NOMO-1 treated with dmso at 0.1 percent for 144 hours (cell line): ENCODE measurements around the gene NNMT.

Source experiments
- DNase-seq: peaks from one replicate; lab custom pipeline; 2025; ENCODE audit not compliant: unreplicated experiment; lab: John Stamatoyannopoulos, UW

Gene NNMT

DNA sequence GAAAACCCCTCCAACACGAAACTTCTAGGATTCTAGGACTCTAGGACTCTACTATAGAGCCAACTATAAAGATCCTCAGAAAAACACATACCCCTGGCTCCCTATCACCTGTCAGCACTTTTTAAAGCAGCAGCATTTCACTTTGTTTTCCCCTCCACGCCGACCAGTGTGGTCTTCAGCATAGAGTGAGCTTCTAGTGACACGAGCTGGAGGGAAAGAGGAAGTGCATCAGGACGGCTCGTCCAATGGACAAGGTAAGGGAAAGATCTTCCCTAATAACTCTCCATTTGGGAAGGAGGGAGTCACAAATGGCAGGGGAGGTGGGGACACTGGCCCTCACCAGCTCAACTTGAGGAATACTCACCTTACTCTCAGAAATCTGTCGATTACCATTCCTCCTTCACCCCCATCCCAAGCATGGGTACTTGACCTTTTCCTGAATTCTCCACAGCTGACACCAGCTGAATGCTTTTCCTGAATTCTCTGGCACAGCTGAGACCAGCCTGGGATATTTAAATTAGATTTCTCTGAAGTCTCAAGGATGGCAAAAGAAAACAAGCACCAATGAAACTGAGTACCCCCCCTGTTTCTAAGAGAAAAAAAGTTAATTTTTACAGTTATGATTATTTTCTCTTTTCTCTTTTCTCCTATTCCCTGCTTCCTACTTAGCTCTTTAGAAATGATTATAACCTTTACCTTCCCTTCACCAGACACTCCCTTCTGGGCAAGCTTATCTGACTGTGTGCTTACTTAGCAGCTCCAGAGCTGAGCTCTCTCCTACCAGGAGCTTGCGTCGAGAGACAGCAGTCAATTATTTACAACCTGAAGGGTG is 33.3 kb upstream of the NNMT start:
- DNase-seq, result no peak

DNA sequence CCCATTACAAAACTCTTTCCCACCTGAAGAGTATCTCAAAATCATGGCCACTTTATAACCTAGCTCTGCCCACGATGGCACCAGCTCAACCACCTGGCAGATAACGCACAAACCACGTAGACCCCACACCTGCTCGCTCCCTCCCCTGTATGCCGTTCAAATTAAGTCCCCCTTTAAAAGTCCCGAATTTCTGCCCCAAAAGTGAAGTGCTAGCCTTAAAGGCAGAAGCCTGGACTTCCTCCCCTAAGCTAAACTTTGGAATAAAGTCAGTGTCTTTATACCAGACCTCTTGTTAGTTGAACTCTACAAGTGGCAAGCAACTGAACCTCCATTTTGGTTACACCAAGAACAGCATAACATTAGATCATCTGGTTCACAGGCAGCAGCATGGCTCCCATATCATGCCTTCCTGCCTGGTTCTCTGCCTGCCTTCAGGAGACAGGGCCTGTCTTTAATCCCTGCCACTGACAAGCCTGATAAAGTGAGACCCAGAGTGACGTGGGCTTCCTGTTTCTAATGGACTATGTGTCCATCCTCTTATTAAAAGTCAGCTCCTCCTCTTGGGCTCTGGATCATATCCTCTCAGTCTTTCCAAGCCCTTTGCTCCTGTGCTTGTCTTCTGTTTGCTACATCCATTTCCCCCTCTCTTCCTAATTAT is 32.6 kb upstream of the NNMT start:
- no peak for DNase-seq

DNA sequence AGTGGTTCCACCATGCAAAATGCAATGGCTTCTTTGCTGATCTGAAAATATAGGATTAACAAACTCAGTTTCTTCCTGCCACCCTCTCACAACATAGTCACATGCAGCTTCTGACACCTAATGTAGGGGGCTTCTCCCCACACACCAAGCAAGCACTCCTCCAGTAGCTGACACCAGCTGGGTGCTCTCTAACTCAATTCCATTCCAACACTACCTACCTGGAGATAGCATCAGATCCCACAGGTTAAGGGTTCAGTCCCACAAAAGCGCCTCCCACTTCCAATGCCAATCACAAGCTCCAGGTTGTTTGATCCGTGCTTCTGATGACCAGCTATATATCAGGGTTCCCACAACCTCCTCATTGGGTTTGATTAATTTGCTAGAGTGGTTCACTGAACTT is 31.8 kb upstream of the NNMT start:
- no peak for DNase-seq

DNA sequence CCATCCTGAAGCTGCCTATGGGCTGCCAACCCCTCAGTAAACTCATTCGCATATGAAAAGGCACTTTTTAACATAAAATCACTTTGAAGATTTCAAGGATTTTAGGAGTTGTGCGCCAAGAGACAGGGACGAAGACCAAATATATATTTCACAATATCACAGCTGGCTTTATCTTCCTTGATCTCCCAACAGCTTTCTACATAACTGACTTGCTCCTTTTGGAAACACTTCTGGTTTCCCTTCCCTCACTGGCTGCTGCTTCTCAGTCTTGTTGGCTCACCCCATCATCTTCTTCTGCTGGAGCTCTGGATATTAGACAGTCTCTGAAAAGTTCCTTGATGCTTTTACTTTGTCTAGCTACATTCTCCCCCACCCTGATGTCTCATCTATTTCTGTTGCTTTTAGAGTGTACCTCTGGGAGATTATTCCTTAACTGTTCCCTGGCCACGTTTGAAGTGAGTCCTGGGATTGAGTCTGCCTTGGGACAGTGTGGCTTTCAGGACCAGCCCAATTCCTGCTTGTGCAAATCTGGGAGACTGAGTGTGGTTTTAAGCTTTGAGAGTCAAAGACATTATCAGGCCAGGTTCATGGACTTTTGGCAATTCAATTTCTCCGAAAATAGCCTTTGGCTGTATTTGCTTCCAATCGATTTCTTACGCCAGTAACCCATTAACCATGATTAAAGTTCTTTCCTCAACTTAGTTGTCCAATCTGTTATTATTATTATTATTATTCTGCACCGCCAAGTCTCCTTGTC is 30.9 kb upstream of the NNMT start:
- no peak for DNase-seq

DNA sequence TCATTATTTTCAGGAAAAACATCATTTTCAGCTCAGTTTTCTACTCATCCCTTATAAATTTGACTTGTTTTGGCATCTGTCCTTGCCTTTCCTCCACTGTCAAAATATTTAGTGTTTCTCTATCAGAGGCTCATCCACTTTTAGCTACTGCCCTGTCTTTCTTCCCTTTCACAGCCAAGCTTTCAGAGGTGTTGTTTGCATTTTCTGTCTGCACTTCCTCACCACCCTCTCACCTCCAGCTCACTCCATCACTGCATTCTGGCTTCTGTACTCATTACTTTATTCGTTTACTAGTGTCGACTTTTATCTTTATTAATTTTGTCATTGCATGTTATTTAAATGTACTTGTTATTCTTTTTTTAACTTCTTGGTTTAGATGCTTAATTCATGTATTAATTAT is 26.7 kb upstream of the NNMT start:
- DNase-seq, result no peak

DNA sequence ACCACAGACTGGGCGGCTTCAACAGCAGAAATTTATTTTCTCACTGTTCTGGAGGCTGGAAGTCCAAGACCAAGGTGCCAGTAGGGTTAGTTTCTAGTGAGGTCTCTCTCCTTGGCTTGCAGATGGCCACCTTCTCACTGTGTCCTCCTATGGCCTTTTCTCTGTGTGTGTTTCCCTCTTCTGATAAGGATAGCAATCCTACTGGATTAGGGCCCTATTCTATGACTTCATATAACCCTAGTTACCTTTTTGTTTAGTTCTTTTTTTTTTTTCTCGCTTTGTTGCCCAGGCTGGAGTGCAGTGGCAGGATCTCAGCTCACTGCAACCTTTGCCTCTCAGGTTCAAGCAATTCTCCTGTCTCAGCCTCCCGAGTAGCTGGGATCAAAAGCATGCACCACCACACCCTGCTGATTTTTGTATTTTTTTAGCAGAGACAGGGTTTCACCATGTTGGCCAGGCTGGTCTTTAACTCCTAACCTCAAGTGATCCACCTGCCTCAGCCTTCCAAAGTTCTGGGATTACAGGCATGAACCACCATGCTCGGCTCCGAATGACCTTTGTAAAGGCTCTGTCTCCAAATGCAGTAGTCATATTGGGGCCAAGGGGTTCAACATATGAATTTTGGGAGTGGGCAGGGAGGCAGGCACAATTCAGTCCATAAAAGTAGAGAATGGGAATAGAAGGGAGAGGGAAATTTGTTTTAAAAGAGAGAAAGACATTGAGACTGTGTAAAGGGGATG is 25.5 kb upstream of the NNMT start:
- DNase-seq, result no peak

DNA sequence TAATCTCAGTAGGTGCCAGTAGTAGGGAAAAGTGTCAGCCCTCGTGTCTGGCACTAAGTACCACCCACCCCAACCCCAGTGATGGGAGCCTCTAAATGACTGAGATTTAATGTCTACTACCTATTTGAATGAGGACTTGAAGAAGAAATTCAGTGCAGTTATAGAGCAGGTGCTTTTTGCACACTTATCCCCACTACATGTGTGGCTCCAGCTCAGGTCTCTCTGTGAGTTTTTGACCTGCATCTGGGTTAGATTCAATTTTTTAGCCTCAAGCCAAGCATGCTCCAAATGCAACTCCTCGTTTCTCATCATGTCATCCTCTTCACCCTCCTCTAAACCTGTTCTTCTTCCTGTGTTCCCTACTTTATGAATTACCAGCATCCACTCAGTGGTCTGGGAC is 24.9 kb upstream of the NNMT start:
- DNase-seq, result no peak

DNA sequence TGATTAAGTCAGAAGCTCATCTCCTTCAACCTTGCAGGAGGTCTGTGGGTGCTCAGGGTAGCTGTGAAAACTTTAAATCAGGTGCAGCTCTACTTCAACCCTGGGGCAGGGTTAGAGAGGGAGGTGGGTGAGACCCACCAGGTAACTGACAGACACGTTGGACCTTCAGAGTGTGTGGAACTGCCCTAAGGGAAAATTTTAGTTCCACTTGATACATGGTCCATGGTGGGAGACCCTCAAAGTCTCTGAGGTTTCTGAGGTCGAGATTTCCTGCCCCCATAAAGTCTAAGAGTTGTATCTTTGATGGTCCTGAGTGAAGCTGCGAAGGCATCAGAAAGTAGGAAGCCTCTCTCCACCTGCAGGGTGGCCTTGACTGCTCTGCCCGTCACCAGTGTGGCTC is 23.9 kb upstream of the NNMT start:
- DNase-seq, result no peak

DNA sequence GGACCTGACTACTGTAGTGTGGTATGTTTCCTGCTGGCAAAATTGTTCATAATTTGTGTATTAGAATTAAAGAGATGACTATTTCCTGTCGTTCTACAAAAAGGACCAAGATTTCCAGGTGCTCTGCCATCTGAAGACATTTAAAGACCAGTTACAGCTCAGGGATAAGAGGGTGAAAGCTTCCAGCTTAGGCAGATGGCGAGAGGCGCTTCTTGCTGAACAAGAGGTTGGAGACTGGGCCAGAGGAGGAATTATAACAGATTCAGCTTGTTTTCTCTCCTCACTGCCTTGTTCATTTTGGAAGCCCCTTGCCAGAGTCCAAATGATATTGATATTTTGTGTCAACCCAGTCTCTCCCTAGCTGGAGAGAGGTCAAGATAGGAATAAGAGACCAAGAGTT is 23.1 kb upstream of the NNMT start:
- no peak for DNase-seq

DNA sequence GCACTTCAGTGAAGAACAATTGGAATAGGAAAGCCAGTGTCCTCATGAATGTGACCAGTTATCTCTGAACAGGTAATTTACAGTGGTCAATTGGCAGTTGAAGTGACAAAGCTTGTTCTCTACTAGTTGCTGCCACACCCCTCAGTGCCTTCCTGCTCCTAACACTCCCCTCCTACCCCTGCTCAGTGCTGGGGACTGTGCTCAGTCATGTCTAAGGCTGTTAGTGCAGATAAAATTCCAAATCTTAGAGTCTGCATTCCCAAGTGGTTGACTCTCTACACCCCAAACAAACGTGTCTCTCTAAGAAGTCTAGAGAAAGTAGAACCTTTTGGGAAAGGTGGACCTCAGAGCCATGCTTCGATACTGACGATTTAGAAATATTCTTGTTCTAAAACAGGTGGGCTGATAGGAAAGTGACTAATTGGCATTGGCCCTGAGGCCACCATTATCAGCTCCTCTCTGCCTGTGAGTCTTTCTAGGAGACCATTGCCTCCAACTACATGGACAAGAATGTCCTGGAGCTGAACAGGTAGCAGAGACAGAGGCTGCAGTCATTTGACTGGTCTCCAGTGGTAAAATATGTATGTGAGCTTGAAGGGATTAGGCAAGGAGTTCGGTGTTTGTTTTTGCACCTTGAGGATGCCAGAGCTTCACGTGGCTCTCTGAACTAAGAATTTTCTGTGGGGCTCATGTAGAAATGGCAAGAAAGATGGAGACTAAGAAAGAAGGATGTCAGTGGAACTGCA is 22.1 kb upstream of the NNMT start:
- DNase-seq, result no peak

DNA sequence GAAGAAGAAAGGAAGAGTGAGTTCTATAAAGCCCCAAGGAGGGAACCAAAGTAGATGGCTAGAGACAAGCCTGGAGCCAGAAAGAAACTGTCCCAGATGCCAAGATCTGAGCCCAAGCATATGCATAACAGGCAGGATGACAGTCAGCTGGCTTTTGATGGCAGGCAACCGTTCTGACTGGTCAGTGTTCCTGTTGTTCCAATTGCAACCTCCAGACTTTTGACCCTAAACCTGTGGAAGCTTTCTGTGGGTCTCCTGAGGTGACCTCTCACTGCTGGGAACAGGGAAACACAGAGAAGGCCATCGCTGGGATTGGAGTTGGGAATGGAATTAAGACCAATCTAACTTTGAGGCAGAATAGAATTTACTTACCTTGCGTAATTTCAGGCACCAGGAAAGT is 21.6 kb upstream of the NNMT start:
- DNase-seq, result no peak

DNA sequence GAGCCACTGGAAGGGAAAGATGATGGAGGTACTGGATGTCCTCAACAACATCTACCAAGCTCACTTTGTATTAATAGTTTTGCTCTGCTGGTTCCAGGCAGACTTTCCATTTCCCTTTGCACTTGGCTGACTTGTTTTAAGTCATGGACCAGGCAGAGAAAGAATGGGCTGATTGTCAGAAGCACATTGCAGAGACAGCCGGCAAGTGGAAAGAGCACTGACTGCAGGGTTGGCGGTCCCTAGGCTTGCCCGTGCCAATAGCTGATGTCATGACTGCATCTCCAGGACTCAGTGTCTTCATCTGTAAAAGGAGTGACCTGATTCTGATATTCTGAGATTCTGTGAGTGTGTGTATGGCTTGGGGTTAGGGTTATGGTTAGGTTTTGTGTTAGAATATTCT is 20.9 kb upstream of the NNMT start:
- no peak for DNase-seq

DNA sequence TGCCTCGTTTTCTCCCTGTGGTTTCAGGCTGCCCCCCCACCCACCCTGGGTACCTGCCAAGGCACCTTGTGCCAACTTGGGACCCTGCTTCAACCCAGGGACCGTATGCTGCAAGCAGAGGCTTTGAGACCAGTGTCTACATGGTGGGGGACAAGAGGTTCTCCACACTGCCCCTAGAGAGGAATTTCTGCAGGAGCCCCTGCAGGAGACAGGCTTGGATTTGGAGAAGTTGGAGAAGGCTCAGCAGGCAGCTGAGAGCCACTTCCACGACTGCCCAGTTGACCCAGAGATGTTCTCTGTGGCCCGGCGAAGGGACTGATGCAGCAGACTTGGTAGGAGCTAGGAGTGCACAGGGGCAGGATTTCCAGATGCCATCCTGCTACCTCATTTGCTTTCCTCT is 20.1 kb upstream of the NNMT start:
- no peak for DNase-seq

DNA sequence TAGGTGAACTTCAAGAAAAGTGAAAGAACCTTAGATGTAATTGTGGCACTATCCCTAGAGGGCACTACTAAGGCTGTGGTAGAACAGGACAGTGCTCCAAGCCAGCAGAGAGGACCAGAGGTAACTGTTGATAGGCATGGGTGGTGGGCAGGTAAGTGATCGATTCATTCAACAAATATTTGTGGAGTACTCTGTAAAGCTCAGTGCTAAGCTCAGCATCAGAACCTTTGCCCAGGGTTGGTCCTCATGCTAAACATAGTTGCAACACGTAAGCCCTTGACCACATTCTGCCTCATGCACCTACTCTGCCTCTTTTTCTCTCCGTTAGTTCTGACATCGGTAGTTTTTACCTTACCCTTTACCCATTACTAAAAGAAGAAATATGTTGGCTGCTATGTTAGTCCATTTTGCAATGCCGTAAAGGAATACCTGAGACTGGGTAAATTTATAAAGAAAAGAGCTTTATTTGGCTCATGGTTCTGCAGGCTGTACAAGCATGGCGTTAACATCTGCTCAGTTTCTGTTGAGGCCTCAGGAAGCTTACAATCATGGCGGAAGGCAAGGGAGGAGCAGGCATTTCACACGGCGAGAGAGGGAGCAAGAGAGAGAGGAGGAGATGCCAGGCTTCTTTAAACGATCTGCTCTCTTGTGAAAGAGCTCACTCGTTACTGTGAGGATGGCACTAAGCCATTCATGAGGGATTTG is 18.4 kb upstream of the NNMT start:
- no peak for DNase-seq

DNA sequence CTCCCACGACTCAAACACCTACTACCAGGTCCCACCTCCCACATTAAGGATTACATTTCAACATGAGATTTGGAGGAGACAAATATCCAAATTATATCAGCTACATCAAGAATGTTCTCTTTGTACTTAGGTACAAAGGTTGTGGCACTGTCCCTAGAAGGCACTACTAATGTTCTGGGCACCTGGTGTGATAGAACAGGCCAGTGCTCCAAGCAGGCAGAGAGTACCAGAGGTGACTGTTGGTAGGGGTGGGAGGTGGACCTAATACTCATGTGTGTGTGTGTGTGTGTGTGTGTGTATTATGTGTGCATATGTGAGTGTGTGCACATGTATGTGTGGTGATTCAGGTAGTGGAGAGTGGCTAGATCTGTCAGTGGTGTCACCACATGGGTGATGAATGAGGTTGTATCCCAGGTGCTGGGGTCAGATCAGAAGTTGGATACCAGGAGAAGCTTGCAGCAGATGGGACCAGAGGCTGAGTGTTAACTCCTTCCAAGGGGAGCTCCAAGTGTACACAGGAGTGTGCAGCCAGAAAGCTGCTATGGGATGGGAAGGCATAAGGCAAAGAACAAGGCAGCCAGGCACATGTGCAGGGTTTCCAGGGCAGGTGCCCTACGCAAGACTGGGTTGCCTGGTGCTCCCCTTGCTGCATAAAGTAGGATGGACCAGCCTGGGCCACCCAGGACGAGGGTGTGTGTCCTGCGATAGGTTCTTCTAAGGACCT is 17.7 kb upstream of the NNMT start:
- DNase-seq, result no peak

DNA sequence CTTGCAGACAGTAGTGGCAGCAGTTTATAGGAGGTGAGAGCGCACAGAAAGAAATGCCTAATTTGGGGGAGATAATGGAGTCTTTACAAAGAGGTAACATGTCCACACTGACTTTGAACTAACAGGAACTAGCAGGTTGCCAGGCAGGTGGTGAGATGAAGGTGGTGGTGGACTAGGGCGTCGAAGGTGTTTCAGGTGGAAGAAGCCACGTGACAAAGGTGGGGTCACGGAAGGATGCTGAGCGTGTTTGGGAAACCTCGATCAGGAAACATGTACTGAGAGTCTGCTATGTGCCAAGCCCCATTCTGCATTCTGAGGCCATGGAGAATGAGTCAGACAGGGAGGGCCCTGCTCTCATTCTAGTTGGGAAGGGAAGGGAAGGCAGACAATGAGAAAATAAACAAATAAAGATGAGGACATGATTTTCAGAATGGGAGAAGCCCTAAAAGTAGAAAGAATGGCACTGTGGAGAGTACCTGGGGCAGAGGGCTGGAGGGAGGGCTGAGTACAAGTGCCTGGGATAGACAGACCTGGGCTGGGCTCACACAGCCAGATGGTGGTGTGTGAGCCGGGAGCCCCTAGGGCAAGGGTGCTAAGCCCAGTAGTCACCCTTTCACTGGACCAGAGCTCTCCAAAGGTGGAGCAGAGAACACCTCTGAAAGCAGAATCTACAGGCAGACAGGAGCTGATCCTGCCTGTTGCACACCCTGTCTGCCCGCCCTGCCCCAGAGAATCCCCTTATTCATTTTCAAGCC is 16.2 kb upstream of the NNMT start:
- no peak for DNase-seq

DNA sequence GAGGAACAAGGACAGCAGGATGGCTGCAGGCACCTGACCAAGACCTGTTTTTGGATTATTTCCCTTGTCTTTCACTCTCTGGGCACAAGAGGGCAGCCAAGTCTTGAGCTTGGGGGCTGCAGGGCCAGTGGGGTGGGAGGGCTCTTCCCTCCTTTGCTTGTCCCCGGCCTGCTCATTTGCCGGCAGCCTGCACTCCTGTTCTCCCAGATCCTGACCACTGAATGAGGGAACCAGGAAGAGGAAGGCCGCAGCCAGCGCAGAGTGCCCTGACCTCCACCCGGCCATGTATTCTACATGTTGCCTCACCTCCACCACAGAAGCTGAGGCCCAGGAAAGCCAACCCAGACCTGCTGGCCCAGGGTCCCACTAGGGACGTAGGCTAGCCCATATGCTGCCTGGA is 15.5 kb upstream of the NNMT start:
- no peak for DNase-seq

DNA sequence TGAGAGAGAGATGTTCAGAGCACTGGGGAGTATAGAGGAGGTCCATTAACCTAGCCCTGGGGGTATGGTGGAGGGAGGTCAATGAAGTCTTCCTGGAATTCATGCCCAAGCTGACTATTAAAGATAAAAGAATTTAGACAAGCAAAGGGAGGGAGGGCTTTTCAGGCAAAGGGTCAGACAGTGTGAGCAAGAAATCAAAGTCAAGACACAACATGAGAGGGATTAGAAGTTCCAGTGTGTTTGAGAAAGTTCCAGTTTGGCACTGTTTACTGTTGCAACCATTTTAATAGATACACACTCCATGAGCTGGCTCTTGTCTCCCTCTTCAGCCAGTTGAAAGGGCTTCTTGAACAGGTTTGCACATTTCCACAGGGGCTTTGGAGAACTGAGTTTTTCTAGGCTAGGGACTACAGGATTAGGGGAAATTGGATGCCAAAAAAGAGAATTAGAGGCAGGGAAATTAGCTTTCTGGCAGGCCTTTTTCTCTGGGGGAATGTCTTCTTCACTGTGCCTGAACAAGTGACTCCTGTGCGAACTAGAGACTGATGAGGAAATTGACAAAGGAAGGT is 14.7 kb upstream of the NNMT start:
- DNase-seq, result no peak
